B cell (primary cell): Measurements from ENCODE around the gene INF2. TPM values are rescaled to one million over a fixed set of nuclear protein-coding genes. Genes with fewer than 3 reads are reported as not detected.
A peak's percentile ranks its signal among the peaks of the same experiment; 100 is the strongest.
"Not testable (repeated sequence)": the region's sequence is repeated elsewhere in the genome, so short reads cannot be mapped to it uniquely, and the experiment has no call there.

Source experiments
- ATAC-seq: fragments of 200-7000 bp; cut with Tn5 transposase; one replicate; pipeline ENCODE4 v1.10.0; 2021; ENCODE audit warnings: low read depth, mild to moderate bottlenecking, moderate number of reproducible peaks, moderate library complexity
- CTCF ChIA-PET: fragments of 350-600 bp; sonication (Branson Sonifier 250); formaldehyde crosslinking; loops from one replicate; lab custom pipeline; 2021; ENCODE audit warnings: antibody characterized with exemption, inconsistent platforms; lab: Charles Lee
- POLR2A ChIA-PET: fragments of 350-600 bp; sonication (Branson Sonifier 250); formaldehyde crosslinking; loops from one replicate; lab custom pipeline; 2021; ENCODE audit warnings: antibody characterized with exemption; lab: Charles Lee
- DNase-seq: peaks from one replicate; pipeline ENCODE4 v3.0.0; 2013
- H2AFZ ChIP-seq: 2 replicates; pipeline ENCODE4 v1.6.1; 2012; ENCODE audit warnings: mild to moderate bottlenecking, low read depth, low read length; ENCODE audit not compliant: insufficient read depth, poor library complexity, severe bottlenecking
- H3K27ac ChIP-seq, 2 donors: 1 replicate in 1 of 2; 2 replicates in 1 of 2; pipeline ENCODE4 v1.5.1; 2012 to 2013; ENCODE audit warnings: low read length in 2 of 2, mild to moderate bottlenecking in 2 of 2, moderate library complexity in 1 of 2
- H3K27me3 ChIP-seq, 4 experiments: fragments of 200-600 bp in 1 of 4; sonication (generic) in 1 of 4; replicated peaks in 1 of 4; 1 replicate in 2 of 4; 2 replicates in 2 of 4; pipeline versions ENCODE4 v1.6.1 to v1.7.0; 2013 to 2016; ENCODE audit warnings: low read length in 3 of 4, mild to moderate bottlenecking in 2 of 4, mixed read lengths in 1 of 4, moderate library complexity in 1 of 4; ENCODE audit not compliant: insufficient read depth in 4 of 4, control insufficient read depth in 3 of 4; ENCODE audit errors: control extremely low read depth in 1 of 4
- H3K36me3 ChIP-seq, 2 experiments: replicated peaks in 1 of 2; 1 replicate in 1 of 2; 2 replicates in 1 of 2; pipeline versions ENCODE4 v1.6.1 to v1.7.1; 2013; ENCODE audit warnings: low read length in 1 of 2; ENCODE audit not compliant: insufficient read depth in 2 of 2, control insufficient read depth in 1 of 2; ENCODE audit errors: control extremely low read depth in 1 of 2, extremely low read depth in 1 of 2
- H3K4me1 ChIP-seq, 2 donors: fragments of 200-600 bp in 1 of 2; sonication (generic) in 1 of 2; 1 replicate in 1 of 2; 2 replicates in 1 of 2; pipeline versions ENCODE4 v1.5.1 to v1.6.1; 2013 to 2017; ENCODE audit warnings: low read length in 2 of 2; ENCODE audit not compliant: control insufficient read depth in 2 of 2, insufficient read depth in 2 of 2
- H3K4me2 ChIP-seq: replicated peaks from 2 replicates; pipeline ENCODE3; 2012; ENCODE audit warnings: mild to moderate bottlenecking, low read depth, low read length; ENCODE audit not compliant: poor library complexity, severe bottlenecking
- H3K4me3 ChIP-seq, 5 experiments: fragments of 200-600 bp in 1 of 5; sonication (generic) in 1 of 5; 1 replicate in 3 of 5; 2 replicates in 2 of 5; pipeline versions ENCODE4 v1.5.1 to v1.7.0; 2011 to 2016; ENCODE audit warnings: low read length in 4 of 5, mild to moderate bottlenecking in 4 of 5, low read depth in 2 of 5, control low read depth in 1 of 5, moderate library complexity in 1 of 5; ENCODE audit not compliant: insufficient read depth in 1 of 5; ENCODE audit errors: control extremely low read depth in 1 of 5, extremely low read depth in 1 of 5
- H3K79me2 ChIP-seq: fragments of 200-600 bp; sonication (generic); one replicate; pipeline ENCODE4 v1.6.0; 2016; ENCODE audit warnings: low read length; ENCODE audit not compliant: control insufficient read depth, insufficient read depth
- H3K9ac ChIP-seq: fragments of 200-600 bp; sonication (generic); 2 replicates; pipeline ENCODE4 v1.6.1; 2017; ENCODE audit warnings: mild to moderate bottlenecking, low read length, moderate library complexity
- H3K9me3 ChIP-seq, 3 donors: one replicate each; pipeline versions ENCODE4 v1.6.1 to v1.7.1; 2013; ENCODE audit warnings: low read length in 2 of 3; ENCODE audit not compliant: control insufficient read depth in 2 of 3, insufficient read depth in 1 of 3; ENCODE audit errors: control extremely low read depth in 1 of 3
- H4K20me1 ChIP-seq: 2 replicates; pipeline ENCODE4 v1.6.0; 2012; ENCODE audit warnings: mild to moderate bottlenecking, low read length; ENCODE audit not compliant: insufficient read depth, control insufficient read depth, poor library complexity, severe bottlenecking
- H3K27ac Mint-ChIP-seq: one replicate; pipeline ENCODE4 v1.8.0; 2021; ENCODE audit warnings: mixed read lengths
- H3K27me3 Mint-ChIP-seq: one replicate; pipeline ENCODE4 v1.8.0; 2021; ENCODE audit warnings: mixed read lengths
- H3K4me1 Mint-ChIP-seq: one replicate; pipeline ENCODE4 v1.8.0; 2021; ENCODE audit warnings: mixed read lengths
- H3K4me3 Mint-ChIP-seq: one replicate; pipeline ENCODE4 v1.8.0; 2021; ENCODE audit warnings: mixed read lengths
- H3K9me3 Mint-ChIP-seq: one replicate; pipeline ENCODE4 v1.8.0; 2022; ENCODE audit warnings: mixed read lengths; ENCODE audit not compliant: insufficient read depth
- EZH2 ChIP-seq: IDR thresholded peaks from 2 replicates; pipeline ENCODE4 v1.6.1; 2012; ENCODE audit warnings: borderline replicate concordance, low read depth, mild to moderate bottlenecking, moderate library complexity, low read length; ENCODE audit not compliant: insufficient read depth, poor library complexity, severe bottlenecking
- WGBS: methylation state at CpG from one replicate; pipeline ENCODE4 v1.1.5; 2013; ENCODE audit warnings: missing lambda C conversion rate; ENCODE audit not compliant: insufficient coverage; 5-methylcytosine and 5-hydroxymethylcytosine counted together
- intact Hi-C: fragments of 100-400 bp; cut with micrococcal nuclease; formaldehyde crosslinking; loops from one replicate; pipeline ENCODE4 v1.10.0; 2022
- polyA plus RNA-seq: library from polyadenylated mRNA; depleted of rRNA; stranded (reverse); fragments of >200 nt; gene quantifications from 2 replicates; pipeline ENCODE4 v1.2.3, GENCODE V29; 2012
- total RNA-seq, 2 donors: library from RNA; stranded (reverse); fragments of 120-200 nt in 1 of 2; gene quantifications; 1 replicate in 1 of 2; 2 replicates in 1 of 2; pipeline versions ENCODE4 v1.2.3 to v1.2.4, GENCODE V29; 2013 to 2022
- TF ChIP-seq, protein P1 (sequence below): fragments of 200-600 bp; IDR thresholded peaks from one replicate; pipeline ENCODE4 v1.8.0; 2022; ENCODE audit warnings: antibody characterized with exemption, mild to moderate bottlenecking

The INF2 gene
- total and polyA plus RNA-seq, 2 donors (not counting 1 experiment from before 2014, with no cell fraction given): 90.2 to 100 TPM

- intact Hi-C loops: no loop called here
Observed at GRCh38 chr14:104666981-104667380, 22.4 kb upstream of the INF2 start.

GRCh38 chr14:104669697-104670096 is 19.7 kb upstream of the INF2 start:
- H3K27me3 ChIP-seq: no peaks in the 10 kb centered on the region
- intact Hi-C loops: no loop called here
- no peaks in the 10 kb centered on the region for H3K36me3 ChIP-seq
- no peak for TF ChIP-seq EZH2
- TF ChIP-seq, protein P1, sequence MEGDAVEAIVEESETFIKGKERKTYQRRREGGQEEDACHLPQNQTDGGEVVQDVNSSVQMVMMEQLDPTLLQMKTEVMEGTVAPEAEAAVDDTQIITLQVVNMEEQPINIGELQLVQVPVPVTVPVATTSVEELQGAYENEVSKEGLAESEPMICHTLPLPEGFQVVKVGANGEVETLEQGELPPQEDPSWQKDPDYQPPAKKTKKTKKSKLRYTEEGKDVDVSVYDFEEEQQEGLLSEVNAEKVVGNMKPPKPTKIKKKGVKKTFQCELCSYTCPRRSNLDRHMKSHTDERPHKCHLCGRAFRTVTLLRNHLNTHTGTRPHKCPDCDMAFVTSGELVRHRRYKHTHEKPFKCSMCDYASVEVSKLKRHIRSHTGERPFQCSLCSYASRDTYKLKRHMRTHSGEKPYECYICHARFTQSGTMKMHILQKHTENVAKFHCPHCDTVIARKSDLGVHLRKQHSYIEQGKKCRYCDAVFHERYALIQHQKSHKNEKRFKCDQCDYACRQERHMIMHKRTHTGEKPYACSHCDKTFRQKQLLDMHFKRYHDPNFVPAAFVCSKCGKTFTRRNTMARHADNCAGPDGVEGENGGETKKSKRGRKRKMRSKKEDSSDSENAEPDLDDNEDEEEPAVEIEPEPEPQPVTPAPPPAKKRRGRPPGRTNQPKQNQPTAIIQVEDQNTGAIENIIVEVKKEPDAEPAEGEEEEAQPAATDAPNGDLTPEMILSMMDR: no peak
- ATAC-seq (no peak), DNase-seq (no peak)
- ChIA-PET CTCF (interaction anchor here (0.6 to 1.1 kb wide), 3 partner anchors 9 to 18 kb away, joined by 3 to 4 read pairs (median 3); no protein-coding TSS in a partner anchor), POLR2A (interaction anchor here (0.7 kb wide), 1 partner anchor 8 kb away, joined by 8 read pairs; no protein-coding TSS in a partner anchor)
- no peaks in the 10 kb centered on the region for H4K20me1 ChIP-seq
- 44% methylated on average over 2 of the region's 3 CpGs for WGBS
- no peak overlapping the region for H3K4me2 ChIP-seq
- H3K4me3 Mint-ChIP-seq: no peak overlapping the region
- H3K79me2 ChIP-seq: no peaks in the 10 kb centered on the region
- H3K4me3 ChIP-seq: no peak overlapping the region
- H3K27ac ChIP-seq: no peak overlapping the region
- peaks cover 20% of the 10 kb centered on the region for H3K4me1 Mint-ChIP-seq
- H3K9ac ChIP-seq: no peak overlapping the region
- H3K9me3 ChIP-seq: peaks cover 0 to 14% (median 7%) of the 10 kb centered on the region in 3 donors
- H3K4me1 ChIP-seq: peaks cover 18 to 20% of the 10 kb centered on the region in 2 donors
- H3K27ac Mint-ChIP-seq: no peak overlapping the region
- peaks cover 7% of the 10 kb centered on the region for H3K9me3 Mint-ChIP-seq
- no peaks in the 10 kb centered on the region for H3K27me3 Mint-ChIP-seq
- no peak overlapping the region for H2AFZ ChIP-seq

More at GRCh38 chr14:104666981-104667380, 22.4 kb upstream of the INF2 start:
- no peak overlapping the region for H3K9ac ChIP-seq
- CTCF ChIA-PET: interaction anchor here (0.5 to 4.5 kb wide), 4 partner anchors 10 to 380 kb away, joined by 4 to 64 read pairs (median 14); no protein-coding TSS in a partner anchor
- DNase-seq: no peak
- H3K27ac Mint-ChIP-seq: peak overlapping the region; percentile 46
- peaks cover 0 to 13% (median 0%) of the 10 kb centered on the region in 3 donors for H3K9me3 ChIP-seq
- no peak overlapping the region for H2AFZ ChIP-seq
- no peak overlapping the region for H3K4me3 Mint-ChIP-seq
- no peak overlapping the region for H3K4me3 ChIP-seq
- H3K4me1 Mint-ChIP-seq: peaks cover 35% of the 10 kb centered on the region
- H3K79me2 ChIP-seq: no peaks in the 10 kb centered on the region
- no peaks in the 10 kb centered on the region for H3K27me3 Mint-ChIP-seq
- H3K27me3 ChIP-seq: no peaks in the 10 kb centered on the region
- POLR2A ChIA-PET: interaction anchor here (0.7 kb wide), 1 partner anchor 268 kb away, joined by 6 read pairs; no protein-coding TSS in a partner anchor
- no peaks in the 10 kb centered on the region for H3K36me3 ChIP-seq
- no peak for ATAC-seq
- H3K9me3 Mint-ChIP-seq: no peaks in the 10 kb centered on the region
- H4K20me1 ChIP-seq: no peaks in the 10 kb centered on the region
- TF ChIP-seq EZH2: no peak
- TF ChIP-seq, protein P1: no peak
- no peak overlapping the region for H3K4me2 ChIP-seq
- no peak overlapping the region for H3K27ac ChIP-seq
- H3K4me1 ChIP-seq: peaks cover 30 to 38% of the 10 kb centered on the region in 2 donors
- 97% methylated on average over 11 of the region's 12 CpGs for WGBS

DNA sequence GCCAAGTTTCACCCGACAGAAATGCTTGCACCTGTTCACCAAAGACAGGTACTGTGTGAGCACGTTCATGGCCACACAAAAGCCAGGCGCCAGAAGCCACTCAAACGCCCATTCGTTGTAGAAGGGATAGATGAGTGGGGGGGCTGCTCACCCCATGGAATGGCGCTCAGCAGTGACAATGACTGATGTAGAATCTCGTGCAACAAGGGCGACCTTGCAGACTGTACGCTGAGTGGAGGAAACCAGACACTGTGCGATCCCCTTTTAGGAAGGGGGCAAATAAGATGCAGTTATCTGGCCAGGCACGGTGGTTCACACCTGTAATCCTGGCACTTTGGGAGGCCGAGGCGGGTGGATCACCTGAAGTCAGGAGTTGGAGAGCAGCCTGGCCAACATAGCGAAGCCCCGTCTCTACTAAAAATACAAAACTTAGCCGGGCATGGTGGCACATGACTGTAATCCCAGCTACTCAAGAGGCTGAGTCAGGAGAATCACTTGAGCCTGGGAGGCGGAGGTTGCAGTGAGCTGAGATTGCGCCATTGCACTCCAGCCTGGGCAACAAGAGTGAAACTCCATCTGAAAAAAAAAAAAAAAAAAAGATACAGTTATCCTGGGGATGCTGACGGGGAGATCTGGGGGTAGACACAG is 18.0 kb upstream of the INF2 start:
- peaks cover 0 to 15% (median 7%) of the 10 kb centered on the region in 3 donors for H3K9me3 ChIP-seq
- H3K27me3 Mint-ChIP-seq, H4K20me1 ChIP-seq, H3K36me3 ChIP-seq, intact Hi-C loops, DNase-seq, ATAC-seq, H3K4me3 Mint-ChIP-seq, H3K9me3 Mint-ChIP-seq, H3K4me1 Mint-ChIP-seq, H3K79me2 ChIP-seq, H3K27ac Mint-ChIP-seq, H3K4me2 ChIP-seq, H3K4me1 ChIP-seq, H3K9ac ChIP-seq, H2AFZ ChIP-seq, POLR2A ChIA-PET, H3K27ac ChIP-seq, H3K4me3 ChIP-seq, H3K27me3 ChIP-seq: not testable (repeated sequence)
- CTCF ChIA-PET: interaction anchor here (0.7 to 1.2 kb wide), 2 partner anchors 10 to 864 kb away, joined by 3 to 5 read pairs; no protein-coding TSS in a partner anchor
- WGBS: 96% methylated on average over 15 of the region's 19 CpGs
